Measurements from ENCODE around the gene DTNB.
A peak's percentile ranks its signal among the peaks of the same experiment; 100 is the strongest.

DTNB gene

DNA sequence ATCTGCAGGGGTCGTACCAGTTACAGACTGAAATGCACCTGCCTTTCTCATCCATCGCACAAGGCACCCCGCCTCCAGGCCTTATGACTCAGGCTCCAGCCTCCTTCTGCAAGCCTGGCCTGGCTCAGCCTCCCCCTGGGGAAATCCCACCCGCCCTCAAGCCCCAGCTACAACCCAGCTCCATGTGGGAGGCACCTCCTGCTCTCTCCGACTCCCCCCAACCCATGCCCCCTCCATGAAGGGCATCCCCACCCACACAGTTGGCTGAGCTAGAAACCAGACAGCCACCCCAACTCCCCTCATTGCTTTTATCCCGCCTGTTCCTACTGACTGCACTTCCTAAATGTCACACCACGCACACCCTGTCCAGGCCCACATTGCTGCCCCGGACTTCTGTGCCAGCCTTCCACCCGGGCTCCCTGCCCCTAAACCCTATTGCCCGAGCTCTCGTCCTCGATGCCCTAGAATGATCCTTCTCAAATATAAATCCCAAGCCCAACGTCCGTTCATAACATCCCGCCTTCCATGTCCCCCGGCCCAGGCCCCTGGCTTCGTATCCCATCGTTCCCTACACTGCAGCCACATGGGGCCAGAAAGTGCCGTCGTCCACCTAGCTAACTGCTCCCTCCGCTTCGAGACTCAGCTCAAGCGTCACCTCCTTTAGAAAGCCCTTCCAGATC is 341.6 kb downstream of the DTNB start:
- no peak for DNase-seq (ENCODE audit: insufficient read length, low spot score)
- FAIRE-seq = peak; percentile 50

DNA sequence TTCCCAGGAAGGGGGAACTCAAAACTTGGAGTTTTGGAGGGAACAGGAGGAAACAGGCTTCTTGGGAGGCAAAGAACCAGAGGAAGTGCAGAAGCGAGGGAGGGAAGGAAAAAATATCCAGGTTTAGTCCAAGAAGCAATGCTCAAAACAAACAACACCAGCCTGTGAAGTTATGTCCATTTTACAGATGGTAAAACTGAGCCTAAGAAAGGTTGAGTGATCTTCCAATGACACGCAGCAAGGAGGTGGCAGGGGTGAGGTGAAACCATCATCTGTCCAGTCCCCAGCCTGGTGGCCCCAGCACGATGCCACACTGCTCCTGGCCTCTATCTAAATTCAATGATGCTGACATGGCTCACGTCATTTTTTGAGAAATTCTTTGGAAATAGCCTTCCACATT is 342.4 kb downstream of the DTNB start:
- TF ChIP-seq POLR2AphosphoS5 (IDR thresholded peaks at IDR 0.05; ENCODE audit: low read depth, low read length) (no peak), PAX5 (IDR thresholded peaks at IDR 0.05; ENCODE audit: insufficient read depth, low read length, severe bottlenecking) (no peak), SPI1 (IDR thresholded peaks at IDR 0.05; ENCODE audit: low read depth, low read length) (no peak)
- DNase-seq (ENCODE audit: insufficient read length, low spot score) (no peak), FAIRE-seq (no peak)

More for the DNA sequence above, 341.6 kb downstream of the DTNB start:
- TF ChIP-seq POLR2A (IDR thresholded peaks at IDR 0.05; ENCODE audit: low read depth, low read length) = no peak; the same call in 1 of the 2 replicates
- no peak for TF ChIP-seq POLR2AphosphoS5 (IDR thresholded peaks at IDR 0.05; ENCODE audit: low read depth, low read length)
- no peak for TF ChIP-seq PAX5 (IDR thresholded peaks at IDR 0.05; ENCODE audit: insufficient read depth, low read length, severe bottlenecking)
- TF ChIP-seq TAF1 (IDR thresholded peaks at IDR 0.05; ENCODE audit: low read depth, low read length) = no peak
- TF ChIP-seq SPI1 (IDR thresholded peaks at IDR 0.05; ENCODE audit: low read depth, low read length) = no peak
- no peak for TF ChIP-seq POU2F2 (IDR thresholded peaks at IDR 0.05; ENCODE audit: low read depth, low read length)

DNA sequence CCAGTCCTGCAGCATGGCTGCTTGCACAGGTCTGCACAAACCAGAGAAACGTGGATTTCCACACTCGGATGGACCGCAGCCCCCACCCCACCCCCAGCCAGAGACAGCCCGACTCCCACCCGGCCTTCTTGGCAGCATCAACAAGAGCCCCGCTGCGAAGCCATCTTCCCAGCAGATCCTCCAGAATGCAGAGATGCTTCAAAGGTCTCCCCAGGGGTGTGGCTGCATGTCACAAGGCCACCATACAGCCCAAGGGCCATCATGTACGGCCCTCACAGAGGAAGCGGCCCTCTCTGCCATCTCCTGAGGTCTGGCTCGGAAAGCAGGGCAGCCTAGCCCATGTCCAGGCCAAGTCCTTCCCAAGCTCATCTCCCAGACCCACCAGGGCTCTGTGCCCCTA is 343.1 kb downstream of the DTNB start:
- TF ChIP-seq SPI1 (IDR thresholded peaks at IDR 0.05; ENCODE audit: low read depth, low read length) (no peak), POLR2AphosphoS5 (IDR thresholded peaks at IDR 0.05; ENCODE audit: low read depth, low read length) (no peak)
- no peak for DNase-seq (ENCODE audit: insufficient read length, low spot score)
- FAIRE-seq = no peak

DNA sequence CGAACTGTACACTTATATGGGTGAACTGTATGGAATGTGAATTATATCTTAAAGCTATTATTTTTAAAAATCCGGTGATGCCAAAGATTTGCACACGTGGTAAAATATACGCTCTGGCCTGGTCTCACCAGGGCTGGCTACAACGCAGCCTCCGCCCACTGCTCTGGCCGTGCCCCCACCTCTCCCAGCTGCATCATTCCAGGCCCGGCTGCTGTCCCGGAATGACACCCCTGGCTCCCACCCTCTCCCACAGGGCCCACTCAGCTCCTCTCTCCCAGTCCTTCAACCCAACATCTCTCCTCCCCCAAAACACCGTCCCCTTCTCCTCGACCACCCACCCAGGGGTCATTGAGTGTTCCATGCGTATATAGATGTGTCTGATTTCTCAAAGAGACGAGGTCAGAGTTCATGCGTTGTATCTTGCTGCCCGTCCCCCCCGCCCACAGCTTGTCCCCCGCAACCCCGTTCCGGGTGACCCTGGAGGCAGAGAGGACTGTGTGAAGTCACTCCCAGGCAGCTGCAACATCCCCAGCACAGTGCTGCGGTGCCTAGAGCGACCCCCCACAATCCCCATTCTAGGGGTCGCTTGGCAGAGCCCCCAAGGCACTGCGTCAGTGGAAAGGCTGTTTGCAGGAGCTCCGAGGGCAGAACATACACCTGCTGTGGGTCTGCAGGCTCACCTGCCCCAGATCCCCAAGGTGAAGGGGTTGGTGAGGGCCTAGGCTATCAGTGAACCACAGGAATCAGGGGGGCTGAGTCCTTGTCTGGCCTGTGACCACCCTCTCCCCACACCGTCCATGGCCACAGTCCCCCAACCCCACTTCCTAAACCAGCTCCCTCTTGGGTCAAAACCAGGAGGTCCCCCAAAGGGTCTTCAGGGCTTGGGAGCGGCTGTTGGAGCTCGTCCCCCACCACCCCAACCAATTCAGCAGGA is 345.0 kb downstream of the DTNB start:
- TF ChIP-seq SPI1 (IDR thresholded peaks at IDR 0.05; ENCODE audit: low read depth, low read length) = no peak
- TF ChIP-seq POU2F2 (IDR thresholded peaks at IDR 0.05; ENCODE audit: low read depth, low read length) = no peak
- TF ChIP-seq PAX5 (IDR thresholded peaks at IDR 0.05; ENCODE audit: insufficient read depth, low read length, severe bottlenecking) = no peak
- TF ChIP-seq TAF1 (IDR thresholded peaks at IDR 0.05; ENCODE audit: low read depth, low read length) = no peak
- TF ChIP-seq POLR2AphosphoS5 (IDR thresholded peaks at IDR 0.05; ENCODE audit: low read depth, low read length) = no peak
- no peak for TF ChIP-seq POLR2A (IDR thresholded peaks at IDR 0.05; ENCODE audit: low read depth, low read length)
- DNase-seq (ENCODE audit: insufficient read length, low spot score) (no peak), FAIRE-seq (no peak)

Measured in GM12891 (cell line).